ENCODE data around the gene GRIFIN. TPM values are rescaled to one million over a fixed set of nuclear protein-coding genes. Genes with fewer than 3 reads are reported as not detected.

GRIFIN gene
- total RNA-seq, 2 donors from 2014 or later, result not detected

DNA sequence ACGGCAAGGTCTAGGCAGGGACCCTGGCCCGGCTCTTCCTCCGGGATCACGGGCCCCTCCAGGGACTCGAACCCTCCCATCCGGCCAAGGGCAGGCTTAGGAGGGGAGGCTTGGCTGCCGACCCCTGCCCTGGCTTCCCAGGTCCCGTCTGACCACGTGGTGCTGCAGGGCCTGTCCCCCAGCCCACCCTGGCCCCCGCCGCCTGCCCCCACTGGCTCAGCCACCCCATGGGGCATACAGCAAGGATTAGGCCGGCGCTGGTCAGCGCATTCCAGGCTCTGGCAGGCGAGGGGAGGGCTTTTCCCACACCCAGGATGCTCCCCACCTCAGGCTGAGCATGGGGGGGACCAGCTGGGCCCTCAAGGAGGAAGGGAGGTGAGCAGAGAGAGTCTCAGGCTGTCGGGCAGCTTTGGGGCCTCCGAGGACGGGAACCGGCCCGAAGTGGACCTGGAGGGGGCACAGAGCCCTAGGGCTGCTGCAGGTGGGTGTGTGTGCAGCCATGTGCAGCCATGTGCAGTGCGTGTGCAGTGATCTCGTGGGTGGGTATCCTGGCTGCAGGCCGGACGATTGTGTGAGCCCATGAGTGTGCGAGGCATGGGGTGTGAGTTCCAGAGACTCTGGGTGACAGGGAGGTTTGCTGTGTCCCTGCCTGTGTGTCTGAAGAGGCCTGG lies 713 bp upstream of the GRIFIN start:
- H3K4me1 Mint-ChIP-seq, result no peaks in the 10 kb centered on the region
- DNase-seq, result peak; percentile 58
- no peak overlapping the region for H3K4me3 Mint-ChIP-seq
- Histone ChIP-seq H3K27ac (ENCODE audit: low read depth, low read length) (no peak overlapping the region), H3K27me3 (ENCODE audit: control insufficient read depth, insufficient read depth, low read length, poor library complexity, severe bottlenecking) (no peaks in the 10 kb centered on the region), H3K4me1 (ENCODE audit: control insufficient read depth, insufficient read depth, low read length) (no peaks in the 10 kb centered on the region), H3K9ac (ENCODE audit: extremely low read depth, low read length, poor library complexity, severe bottlenecking) (no peak overlapping the region), H3K9me3 (ENCODE audit: control insufficient read depth, low read length) (no peaks in the 10 kb centered on the region), H3K4me3 (ENCODE audit: low read length) (no peak overlapping the region), H3K36me3 (ENCODE audit: control insufficient read depth, insufficient read depth, low read length) (no peaks in the 10 kb centered on the region)
- 84 to 92% methylated on average over 8 to 25 of the region's 25 CpGs for WGBS, 2 experiments (ENCODE audit: insufficient coverage in 1 of 2, insufficient read length in 1 of 2)
- H3K27ac Mint-ChIP-seq, result no peak overlapping the region
- H3K36me3 Mint-ChIP-seq (ENCODE audit: low read depth), result no peaks in the 10 kb centered on the region
- H3K27me3 Mint-ChIP-seq (ENCODE audit: insufficient read depth), result no peaks in the 10 kb centered on the region
- TF ChIP-seq, protein P1, sequence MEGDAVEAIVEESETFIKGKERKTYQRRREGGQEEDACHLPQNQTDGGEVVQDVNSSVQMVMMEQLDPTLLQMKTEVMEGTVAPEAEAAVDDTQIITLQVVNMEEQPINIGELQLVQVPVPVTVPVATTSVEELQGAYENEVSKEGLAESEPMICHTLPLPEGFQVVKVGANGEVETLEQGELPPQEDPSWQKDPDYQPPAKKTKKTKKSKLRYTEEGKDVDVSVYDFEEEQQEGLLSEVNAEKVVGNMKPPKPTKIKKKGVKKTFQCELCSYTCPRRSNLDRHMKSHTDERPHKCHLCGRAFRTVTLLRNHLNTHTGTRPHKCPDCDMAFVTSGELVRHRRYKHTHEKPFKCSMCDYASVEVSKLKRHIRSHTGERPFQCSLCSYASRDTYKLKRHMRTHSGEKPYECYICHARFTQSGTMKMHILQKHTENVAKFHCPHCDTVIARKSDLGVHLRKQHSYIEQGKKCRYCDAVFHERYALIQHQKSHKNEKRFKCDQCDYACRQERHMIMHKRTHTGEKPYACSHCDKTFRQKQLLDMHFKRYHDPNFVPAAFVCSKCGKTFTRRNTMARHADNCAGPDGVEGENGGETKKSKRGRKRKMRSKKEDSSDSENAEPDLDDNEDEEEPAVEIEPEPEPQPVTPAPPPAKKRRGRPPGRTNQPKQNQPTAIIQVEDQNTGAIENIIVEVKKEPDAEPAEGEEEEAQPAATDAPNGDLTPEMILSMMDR (conservative IDR thresholded peaks at IDR 0.05), result no peak
- H3K9me3 Mint-ChIP-seq, result no peaks in the 10 kb centered on the region

DNA sequence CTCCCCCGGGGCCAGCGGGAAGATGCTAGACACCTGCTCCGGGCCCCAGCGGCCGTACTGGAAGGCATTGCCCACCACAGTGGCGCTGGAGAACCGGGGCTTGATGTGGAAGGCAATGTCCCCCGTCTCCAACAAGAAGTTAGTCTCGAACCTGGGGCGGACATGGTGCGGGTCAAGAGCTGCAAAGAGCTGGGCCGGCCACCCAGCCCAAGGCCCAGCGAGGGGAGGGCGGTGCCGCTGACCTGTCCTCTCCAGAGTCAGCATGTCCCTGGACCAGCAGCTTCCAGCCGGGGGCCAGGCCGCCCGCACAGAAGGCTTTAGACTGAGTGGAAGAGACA lies 551 bp downstream of the GRIFIN start:
- Histone ChIP-seq H3K9ac (ENCODE audit: extremely low read depth, low read length, poor library complexity, severe bottlenecking) (no peak overlapping the region), H3K27ac (ENCODE audit: low read depth, low read length) (no peak overlapping the region), H3K27me3 (ENCODE audit: control insufficient read depth, insufficient read depth, low read length, poor library complexity, severe bottlenecking) (no peaks in the 10 kb centered on the region), H3K4me3 (ENCODE audit: low read length) (no peak overlapping the region), H3K36me3 (ENCODE audit: control insufficient read depth, insufficient read depth, low read length) (no peaks in the 10 kb centered on the region), H3K9me3 (ENCODE audit: control insufficient read depth, low read length) (no peaks in the 10 kb centered on the region), H3K4me1 (ENCODE audit: control insufficient read depth, insufficient read depth, low read length) (no peaks in the 10 kb centered on the region)
- 91 to 96% methylated on average over 8 to 18 of the region's 18 CpGs for WGBS, 2 experiments (ENCODE audit: insufficient coverage in 1 of 2, insufficient read length in 1 of 2)
- H3K36me3 Mint-ChIP-seq (ENCODE audit: low read depth), result no peaks in the 10 kb centered on the region
- H3K9me3 Mint-ChIP-seq, result no peaks in the 10 kb centered on the region
- DNase-seq, result peak; percentile 46
- no peaks in the 10 kb centered on the region for H3K4me1 Mint-ChIP-seq
- no peak overlapping the region for H3K27ac Mint-ChIP-seq
- no peak overlapping the region for H3K4me3 Mint-ChIP-seq
- TF ChIP-seq, protein P1 (conservative IDR thresholded peaks at IDR 0.05), result no peak
- H3K27me3 Mint-ChIP-seq (ENCODE audit: insufficient read depth), result no peaks in the 10 kb centered on the region

DNA sequence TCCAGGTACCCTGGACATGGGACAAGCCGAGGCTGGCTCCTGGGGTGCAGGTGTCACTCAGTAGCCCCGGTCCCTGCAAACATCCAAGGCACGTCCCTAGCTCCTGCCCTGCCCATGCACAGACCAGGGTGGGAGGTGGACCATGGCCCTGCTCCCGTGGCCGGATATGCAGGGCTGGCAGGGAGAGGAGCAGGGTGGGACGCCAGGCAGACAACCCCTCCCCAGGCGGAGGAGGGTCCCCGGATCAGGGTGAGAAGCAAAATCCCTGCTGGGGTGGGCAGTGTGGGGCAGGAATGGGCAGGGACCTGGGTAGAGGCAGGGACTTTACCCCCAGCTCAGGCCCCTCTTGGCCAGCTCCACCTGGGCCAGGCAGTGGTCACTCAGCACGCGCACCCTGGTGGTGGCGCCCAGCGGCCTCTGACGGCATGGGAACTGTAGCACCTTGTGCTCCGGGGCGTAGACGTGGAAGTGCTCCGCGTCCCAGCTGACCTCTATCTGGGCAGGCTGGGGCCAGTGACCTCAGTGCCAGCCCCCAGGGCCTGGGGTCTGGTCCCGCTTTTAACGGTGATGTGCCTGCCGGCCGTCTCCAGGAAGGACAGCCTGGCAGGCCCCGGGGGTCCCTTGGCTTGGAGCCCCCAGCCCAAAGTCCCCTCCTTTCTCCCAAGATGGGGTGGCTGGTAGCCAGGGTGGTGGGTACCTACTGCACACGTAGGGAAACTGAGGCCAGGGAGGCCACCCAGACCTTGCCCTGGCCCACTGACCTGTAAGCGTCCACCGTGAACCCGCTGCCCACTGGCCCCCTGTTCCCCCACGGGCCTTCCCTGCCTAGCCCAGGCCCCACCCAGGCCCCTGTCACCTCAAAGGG lies 1.2 kb downstream of the GRIFIN start:
- no peak overlapping the region for H3K27ac Mint-ChIP-seq
- TF ChIP-seq, protein P1 (conservative IDR thresholded peaks at IDR 0.05), result peak; percentile 57
- Histone ChIP-seq H3K27ac (ENCODE audit: low read depth, low read length) (no peak overlapping the region), H3K4me3 (ENCODE audit: low read length) (no peak overlapping the region), H3K9me3 (ENCODE audit: control insufficient read depth, low read length) (no peaks in the 10 kb centered on the region), H3K36me3 (ENCODE audit: control insufficient read depth, insufficient read depth, low read length) (no peaks in the 10 kb centered on the region), H3K27me3 (ENCODE audit: control insufficient read depth, insufficient read depth, low read length, poor library complexity, severe bottlenecking) (no peaks in the 10 kb centered on the region), H3K4me1 (ENCODE audit: control insufficient read depth, insufficient read depth, low read length) (no peaks in the 10 kb centered on the region), H3K9ac (ENCODE audit: extremely low read depth, low read length, poor library complexity, severe bottlenecking) (no peak overlapping the region)
- peak; percentile 73 for DNase-seq
- H3K36me3 Mint-ChIP-seq (ENCODE audit: low read depth), result no peaks in the 10 kb centered on the region
- H3K4me3 Mint-ChIP-seq, result no peak overlapping the region
- H3K27me3 Mint-ChIP-seq (ENCODE audit: insufficient read depth), result no peaks in the 10 kb centered on the region
- WGBS, 2 experiments (ENCODE audit: insufficient coverage in 1 of 2, insufficient read length in 1 of 2), result 91 to 92% methylated on average over 15 to 28 of the region's 28 CpGs
- no peaks in the 10 kb centered on the region for H3K9me3 Mint-ChIP-seq
- no peaks in the 10 kb centered on the region for H3K4me1 Mint-ChIP-seq
